ENCODE measurements around the gene CD74. TPM values are rescaled to one million over a fixed set of nuclear protein-coding genes. Genes with fewer than 3 reads are reported as not detected.

The CD74 gene
- total and polyA plus RNA-seq, 2 of the 13 experiments (the other 11 are each of a cell fraction or from before 2014, with no cell fraction given), result 34.1 to 84.4 TPM

DNA sequence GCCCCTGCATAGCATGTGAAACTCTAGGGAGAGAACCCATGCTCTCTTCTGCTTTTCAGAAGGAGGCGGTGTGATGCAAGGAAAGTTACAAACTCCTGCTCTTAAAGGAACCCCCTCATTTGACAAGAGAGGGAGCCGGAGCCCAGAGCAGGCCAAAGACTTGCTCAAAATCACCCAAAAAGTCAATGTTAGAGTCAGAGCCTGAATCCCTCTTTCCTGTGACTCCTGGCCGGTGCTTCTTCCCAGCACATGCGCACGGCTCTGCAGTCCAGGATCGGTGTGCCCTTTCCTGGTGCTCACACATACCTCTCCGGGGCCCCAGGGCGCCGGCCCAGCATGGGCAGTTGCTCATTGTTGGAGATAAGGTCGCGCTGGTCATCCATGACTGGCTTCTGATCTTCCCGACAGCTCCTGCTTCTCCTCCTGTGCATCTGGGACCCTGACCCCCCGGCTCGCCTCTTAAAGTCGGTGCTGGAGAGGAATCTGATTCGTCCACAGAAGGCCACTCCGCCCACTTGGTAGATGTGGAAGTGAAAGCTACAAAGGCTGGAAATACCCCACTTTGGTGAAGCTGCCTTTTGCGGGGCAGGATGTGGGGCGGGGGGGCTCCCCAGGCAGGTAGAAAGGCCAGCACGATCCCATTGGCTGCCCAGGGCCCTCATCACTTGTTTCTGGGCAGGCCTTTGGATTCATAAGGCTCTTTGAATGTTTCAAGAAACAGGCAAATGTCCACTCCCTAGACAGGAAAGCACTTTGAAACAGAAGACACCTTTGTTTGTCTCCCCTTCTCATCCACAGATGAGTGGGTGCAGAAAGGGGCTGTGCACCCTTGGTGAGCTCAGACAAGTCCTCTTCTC, at the start of gene CD74 (continued):
- TF ChIP-seq, protein P1, sequence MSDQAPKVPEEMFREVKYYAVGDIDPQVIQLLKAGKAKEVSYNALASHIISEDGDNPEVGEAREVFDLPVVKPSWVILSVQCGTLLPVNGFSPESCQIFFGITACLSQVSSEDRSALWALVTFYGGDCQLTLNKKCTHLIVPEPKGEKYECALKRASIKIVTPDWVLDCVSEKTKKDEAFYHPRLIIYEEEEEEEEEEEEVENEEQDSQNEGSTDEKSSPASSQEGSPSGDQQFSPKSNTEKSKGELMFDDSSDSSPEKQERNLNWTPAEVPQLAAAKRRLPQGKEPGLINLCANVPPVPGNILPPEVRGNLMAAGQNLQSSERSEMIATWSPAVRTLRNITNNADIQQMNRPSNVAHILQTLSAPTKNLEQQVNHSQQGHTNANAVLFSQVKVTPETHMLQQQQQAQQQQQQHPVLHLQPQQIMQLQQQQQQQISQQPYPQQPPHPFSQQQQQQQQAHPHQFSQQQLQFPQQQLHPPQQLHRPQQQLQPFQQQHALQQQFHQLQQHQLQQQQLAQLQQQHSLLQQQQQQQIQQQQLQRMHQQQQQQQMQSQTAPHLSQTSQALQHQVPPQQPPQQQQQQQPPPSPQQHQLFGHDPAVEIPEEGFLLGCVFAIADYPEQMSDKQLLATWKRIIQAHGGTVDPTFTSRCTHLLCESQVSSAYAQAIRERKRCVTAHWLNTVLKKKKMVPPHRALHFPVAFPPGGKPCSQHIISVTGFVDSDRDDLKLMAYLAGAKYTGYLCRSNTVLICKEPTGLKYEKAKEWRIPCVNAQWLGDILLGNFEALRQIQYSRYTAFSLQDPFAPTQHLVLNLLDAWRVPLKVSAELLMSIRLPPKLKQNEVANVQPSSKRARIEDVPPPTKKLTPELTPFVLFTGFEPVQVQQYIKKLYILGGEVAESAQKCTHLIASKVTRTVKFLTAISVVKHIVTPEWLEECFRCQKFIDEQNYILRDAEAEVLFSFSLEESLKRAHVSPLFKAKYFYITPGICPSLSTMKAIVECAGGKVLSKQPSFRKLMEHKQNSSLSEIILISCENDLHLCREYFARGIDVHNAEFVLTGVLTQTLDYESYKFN (CRISPR knock-in tag; conservative IDR thresholded peaks at IDR 0.05), result peak; percentile 74
- TF ChIP-seq NFYB (CRISPR knock-in tag; IDR thresholded peaks at IDR 0.05) (peak; percentile 94), ZNF775 (CRISPR knock-in tag; IDR thresholded peaks at IDR 0.05; ENCODE audit: borderline replicate concordance) (no peak), ZBED4 (CRISPR knock-in tag; IDR thresholded peaks at IDR 0.05; ENCODE audit: borderline replicate concordance) (no peak), SIN3A (IDR thresholded peaks at IDR 0.05; ENCODE audit: borderline replicate concordance, low read depth, low read length) (peak; percentile 45; the same call in 1 of the 2 replicates), SNRNP70 (IDR thresholded peaks at IDR 0.05; ENCODE audit: low read depth, low read length) (no peak), ZNF484 (CRISPR knock-in tag; IDR thresholded peaks at IDR 0.05; ENCODE audit: borderline replicate concordance, low read depth) (no peak), IKZF1 (IDR thresholded peaks at IDR 0.05) (no peak), ZNF124 (CRISPR knock-in tag; IDR thresholded peaks at IDR 0.05) (0 out of 2 replicates have a peak, but pooled peaks have one; percentile 23), ZNF281 (CRISPR knock-in tag; IDR thresholded peaks at IDR 0.05; ENCODE audit: borderline replicate concordance) (peak; percentile 26; the same call in 1 of the 2 replicates), NR2F6 (IDR thresholded peaks at IDR 0.05) (peak; percentile 68; the same call in 1 of the 2 replicates), NR2F6 (CRISPR knock-in tag; IDR thresholded peaks at IDR 0.05) (peak; percentile 60; the same call in 1 of the 2 replicates), TCF7L2 (IDR thresholded peaks at IDR 0.05; ENCODE audit: low read depth, low read length) (no peak), ZNF207 (IDR thresholded peaks at IDR 0.05; ENCODE audit: borderline replicate concordance) (no peak), KLF9 (CRISPR knock-in tag; IDR thresholded peaks at IDR 0.05; ENCODE audit: low read depth) (no peak), RBM39 (IDR thresholded peaks at IDR 0.05; ENCODE audit: low read depth, low read length, poor library complexity, severe bottlenecking) (peak; percentile 52), FOXA1 (IDR thresholded peaks at IDR 0.05) (no peak), FOXA1 (CRISPR knock-in tag; IDR thresholded peaks at IDR 0.05) (0 out of 2 replicates have a peak, but pooled peaks have one; percentile 7)
- TF ChIP-seq, protein P2, sequence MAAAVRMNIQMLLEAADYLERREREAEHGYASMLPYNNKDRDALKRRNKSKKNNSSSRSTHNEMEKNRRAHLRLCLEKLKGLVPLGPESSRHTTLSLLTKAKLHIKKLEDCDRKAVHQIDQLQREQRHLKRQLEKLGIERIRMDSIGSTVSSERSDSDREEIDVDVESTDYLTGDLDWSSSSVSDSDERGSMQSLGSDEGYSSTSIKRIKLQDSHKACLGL (CRISPR knock-in tag; IDR thresholded peaks at IDR 0.05), result no peak

Measured in HepG2 (cell line).